PC-9 (cell line): ENCODE data around the gene AIFM2. TPM values are rescaled to one million over a fixed set of nuclear protein-coding genes. Genes with fewer than 3 reads are reported as not detected.

Experiments used
- BruUV-seq: library from RNA; stranded (reverse); fragments of 400-500 nt; replicated peaks from 2 replicates; lab custom pipeline; 2021; lab: Mats Ljungman, UMichigan
- CTCF ChIA-PET: fragments of 300-600 bp; sonication (Branson Sonifier 250); formaldehyde crosslinking; loops from one replicate; lab custom pipeline; 2022; ENCODE audit warnings: antibody characterized with exemption; lab: Charles Lee
- POLR2A ChIA-PET: fragments of 300-600 bp; sonication (Branson Sonifier 250); formaldehyde crosslinking; loops from one replicate; lab custom pipeline; 2022; ENCODE audit warnings: antibody characterized with exemption; ENCODE audit not compliant: unreplicated experiment; lab: Charles Lee
- DNase-seq, 2 experiments: peaks; one replicate each; pipeline versions ENCODE4 v3.0.0 to v3.0.0-alpha.2; 2015 to 2022; ENCODE audit warnings: mixed read lengths in 1 of 2
- H2AFZ ChIP-seq: fragments of 200-600 bp; sonication (generic); 2 replicates; pipeline ENCODE4 v1.8.1; 2017; ENCODE audit warnings: antibody characterized with exemption
- H3F3A ChIP-seq: fragments of 200-600 bp; sonication (generic); 2 replicates; pipeline ENCODE4 v1.8.1; 2017; ENCODE audit warnings: antibody characterized with exemption, mild to moderate bottlenecking, low read depth; ENCODE audit not compliant: insufficient read depth
- H3K27ac ChIP-seq: fragments of 200-600 bp; sonication (generic); 2 replicates; pipeline ENCODE4 v1.6.1; 2016; ENCODE audit warnings: mixed run types
- H3K27me3 ChIP-seq: fragments of 200-600 bp; sonication (generic); 2 replicates; pipeline ENCODE4 v1.6.1; 2016; ENCODE audit warnings: low read depth, mixed run types; ENCODE audit not compliant: insufficient read depth
- H3K36me3 ChIP-seq: fragments of 200-600 bp; sonication (generic); 2 replicates; pipeline ENCODE4 v1.6.1; 2016; ENCODE audit warnings: low read depth, mixed run types
- H3K4me1 ChIP-seq: fragments of 200-600 bp; sonication (generic); replicated peaks from 2 replicates; pipeline ENCODE4 v1.6.1; 2016; ENCODE audit warnings: mixed run types; ENCODE audit not compliant: insufficient read depth
- H3K4me2 ChIP-seq: fragments of 200-600 bp; sonication (generic); 2 replicates; pipeline ENCODE4 v1.6.1; 2017; ENCODE audit warnings: mixed run types
- H3K4me3 ChIP-seq: fragments of 200-600 bp; sonication (generic); 2 replicates; pipeline ENCODE4 v1.6.1; 2016; ENCODE audit warnings: mixed run types
- H3K79me2 ChIP-seq: fragments of 200-600 bp; sonication (generic); 2 replicates; pipeline ENCODE4 v1.6.1; 2017; ENCODE audit warnings: low read depth, mixed run types
- H3K9me2 ChIP-seq: fragments of 200-600 bp; sonication (generic); 2 replicates; pipeline ENCODE4 v1.8.1; 2017; ENCODE audit warnings: mild to moderate bottlenecking; ENCODE audit not compliant: insufficient read depth
- H3K9me3 ChIP-seq: fragments of 200-600 bp; sonication (generic); 2 replicates; pipeline ENCODE4 v1.8.1; 2016; ENCODE audit warnings: low read depth; ENCODE audit not compliant: insufficient read depth
- H4K20me1 ChIP-seq: fragments of 200-600 bp; sonication (generic); 2 replicates; pipeline ENCODE4 v1.8.1; 2017; ENCODE audit not compliant: insufficient read depth
- CTCF ChIP-seq: fragments of 200-600 bp; sonication (generic); conservative IDR thresholded peaks from 2 replicates; pipeline ENCODE4 v1.6.1; 2017; ENCODE audit warnings: mixed run types, antibody characterized with exemption, mild to moderate bottlenecking, moderate library complexity
- EZH2 ChIP-seq: fragments of 200-600 bp; sonication (generic); IDR thresholded peaks from 2 replicates; pipeline ENCODE4 v1.8.0; 2017; ENCODE audit warnings: antibody characterized with exemption, low read depth
- intact Hi-C: fragments of 100-400 bp; cut with micrococcal nuclease; formaldehyde crosslinking; loops from one replicate; pipeline ENCODE4 v1.10.0; 2022; ENCODE audit not compliant: unreplicated experiment
- total RNA-seq: library from RNA; stranded (reverse); gene quantifications from 2 replicates; pipeline ENCODE4 v1.2.3, GENCODE V29; 2021

The AIFM2 gene
- total RNA-seq, 1 experiment from 2014 or later, result 47.0 TPM

- TF ChIP-seq EZH2 (no peak), CTCF (no peak)
- Histone ChIP-seq H3K9me3 (no peaks in the 10 kb centered on the region), H3F3A (no peaks in the 10 kb centered on the region; the same call in 1 of the 2 replicates), H3K4me1 (no peaks in the 10 kb centered on the region), H2AFZ (no peak overlapping the region), H3K9me2 (no peaks in the 10 kb centered on the region), H3K27ac (no peak overlapping the region), H3K27me3 (no peaks in the 10 kb centered on the region), H3K4me3 (no peak overlapping the region), H3K79me2 (no peaks in the 10 kb centered on the region), H3K4me2 (no peak overlapping the region), H3K36me3 (peaks cover 36% of the 10 kb centered on the region), H4K20me1 (no peaks in the 10 kb centered on the region; the same call in 1 of the 2 replicates)
- no peak for DNase-seq
- POLR2A ChIA-PET, result interaction anchor here (0.7 kb wide), 1 partner anchor 9 kb away, joined by 4 read pairs; no protein-coding TSS in a partner anchor
- CTCF ChIA-PET, result no interaction called here
- intact Hi-C loops, result no loop called here
- no TSS peak for BruUV-seq
Observed at GRCh38 chr10:70119197-70119596, 13.4 kb downstream of the AIFM2 start.

- Histone ChIP-seq H3K36me3 (peaks cover 41% of the 10 kb centered on the region), H3K4me1 (no peaks in the 10 kb centered on the region), H3K79me2 (no peaks in the 10 kb centered on the region), H3K27ac (no peak overlapping the region), H4K20me1 (no peaks in the 10 kb centered on the region), H3K27me3 (no peaks in the 10 kb centered on the region), H3K4me2 (no peak overlapping the region), H3K9me2 (no peaks in the 10 kb centered on the region), H3K4me3 (no peak overlapping the region), H2AFZ (no peak overlapping the region), H3F3A (no peaks in the 10 kb centered on the region; the same call in 1 of the 2 replicates), H3K9me3 (no peaks in the 10 kb centered on the region)
- ChIA-PET POLR2A (no interaction called here), CTCF (interaction anchor here (0.5 to 1.5 kb wide), 3 partner anchors 15 to 1103 kb away, joined by 3 to 4 read pairs (median 4); partner anchors contain the start of gene TYSND1)
- DNase-seq, result no peak
- TF ChIP-seq CTCF, result no peak
- TF ChIP-seq EZH2, result no peak
- intact Hi-C loops, result no loop called here
- no TSS peak for BruUV-seq
Observed at GRCh38 chr10:70118196-70118595, 14.4 kb downstream of the AIFM2 start.

GRCh38 chr10:70117646-70118045, 15.0 kb downstream of the AIFM2 start:
- Histone ChIP-seq H2AFZ (no peak overlapping the region), H3K36me3 (peaks cover 46% of the 10 kb centered on the region), H3K27ac (no peak overlapping the region), H3K4me2 (no peak overlapping the region), H3K9me2 (no peaks in the 10 kb centered on the region), H4K20me1 (no peaks in the 10 kb centered on the region), H3K4me1 (no peaks in the 10 kb centered on the region), H3K27me3 (no peaks in the 10 kb centered on the region), H3K79me2 (no peaks in the 10 kb centered on the region), H3K4me3 (no peak overlapping the region), H3F3A (peaks cover 3% of the 10 kb centered on the region; the same call in 1 of the 2 replicates), H3K9me3 (no peaks in the 10 kb centered on the region)
- ChIA-PET POLR2A (no interaction called here), CTCF (interaction anchor here (0.6 to 1.5 kb wide), 3 partner anchors 15 to 28 kb away, joined by 3 to 4 read pairs (median 4); partner anchors contain the start of gene TYSND1)
- TF ChIP-seq EZH2 (no peak), CTCF (no peak)
- intact Hi-C loops, result no loop called here
- no TSS peak for BruUV-seq
- no peak for DNase-seq
